Stimulated activated CD4-positive, alpha-beta T cell treated with anti-CD3 and anti-CD28 coated beads, Interleukin-4, amount 100 ng/mL, for 1 hour (primary cell): ENCODE results near the gene FKBP2.

Experiments used
- DNase-seq: peaks from one replicate; pipeline ENCODE4 v3.0.0-alpha.2; 2020

Gene FKBP2

GRCh38 chr11:64265176-64266160 is 24.6 kb downstream of the FKBP2 start:
- DNase-seq: no peak

- DNase-seq: no peak
Measured at GRCh38 chr11:64266339-64266738, 25.4 kb downstream of the FKBP2 start.

GRCh38 chr11:64267207-64267945 is 26.5 kb downstream of the FKBP2 start:
- DNase-seq: no peak

- no peak for DNase-seq
Measured at GRCh38 chr11:64268025-64268892, 27.4 kb downstream of the FKBP2 start.

- DNase-seq: peak; percentile 56
Measured at GRCh38 chr11:64268893-64269539, 28.1 kb downstream of the FKBP2 start.

GRCh38 chr11:64269540-64270220 is 28.8 kb downstream of the FKBP2 start:
- peak; percentile 98 for DNase-seq

- DNase-seq: no peak
Measured at GRCh38 chr11:64275031-64275800, 34.3 kb downstream of the FKBP2 start.

GRCh38 chr11:64275841-64276240 is 34.9 kb downstream of the FKBP2 start:
- no peak for DNase-seq

GRCh38 chr11:64276653-64277431 is 35.9 kb downstream of the FKBP2 start:
- no peak for DNase-seq

GRCh38 chr11:64278576-64279190 is 37.8 kb downstream of the FKBP2 start:
- no peak for DNase-seq

GRCh38 chr11:64281957-64282770 is 41.3 kb downstream of the FKBP2 start:
- DNase-seq: no peak

- DNase-seq: no peak
Measured at GRCh38 chr11:64283092-64283491, 42.2 kb downstream of the FKBP2 start.

- peak; percentile 90 for DNase-seq
Measured at GRCh38 chr11:64284048-64284961, 43.4 kb downstream of the FKBP2 start, which contains the start of gene BAD. TSS of gene BAD (minus strand) at chr11:64284665. CDS start at chr11:64284368, 297 bp downstream.

GRCh38 chr11:64284962-64285884 is 44.3 kb downstream of the FKBP2 start, which contains the start of gene GPR137:
TSS of gene GPR137 (plus strand) at chr11:64285848. CDS start at chr11:64286525, 677 bp downstream.
- peak; percentile 91 for DNase-seq

- DNase-seq: no peak
Measured at GRCh38 chr11:64285885-64286800, 45.2 kb downstream of the FKBP2 start.
